Measurements from ENCODE around the gene CACNB4. TPM values are rescaled to one million over a fixed set of nuclear protein-coding genes. Genes with fewer than 3 reads are reported as not detected.

Gene CACNB4
- total RNA-seq, 1 experiment from 2014 or later, result 1.00 TPM

- no TSS peak for BruUV-seq (replicated peaks)
- DNase-seq, result no peak
- no peaks in the 10 kb centered on the region for H3K36me3 ChIP-seq (ENCODE audit: control insufficient read depth, insufficient read depth, low read length)
- TF ChIP-seq CTCF (IDR thresholded peaks at IDR 0.05; ENCODE audit: insufficient read depth in 1 of 2, low read depth in 1 of 2, low read length in 1 of 2, severe bottlenecking in 1 of 2, unreplicated experiment in 1 of 2), result no peak
- no peak overlapping the region for H3K4me3 ChIP-seq (ENCODE audit: low read depth, low read length)
- H3K4me3 Mint-ChIP-seq (ENCODE audit: unreplicated experiment), result no peak overlapping the region
- no peaks in the 10 kb centered on the region for H3K36me3 Mint-ChIP-seq (ENCODE audit: insufficient read depth, unreplicated experiment)
- H3K9me3 ChIP-seq, result no peaks in the 10 kb centered on the region
- intact Hi-C loops (cut with micrococcal nuclease; ENCODE audit: unreplicated experiment), result no loop called here
- H3K4me1 ChIP-seq, result no peaks in the 10 kb centered on the region
- ChIA-PET POLR2A (no interaction called here), CTCF (no interaction called here)
- H3K27ac Mint-ChIP-seq (ENCODE audit: unreplicated experiment), result no peak overlapping the region
- H3K27me3 ChIP-seq (replicated peaks; ENCODE audit: control insufficient read depth, insufficient read depth, low read length), result no peaks in the 10 kb centered on the region; the same call in 1 of the 2 replicates
- H3K27me3 Mint-ChIP-seq (ENCODE audit: insufficient read depth, unreplicated experiment), result peaks cover 4% of the 10 kb centered on the region
- no peaks in the 10 kb centered on the region for H3K9me3 Mint-ChIP-seq (ENCODE audit: unreplicated experiment)
- H3K4me1 Mint-ChIP-seq (ENCODE audit: low read depth, unreplicated experiment), result peaks cover 6% of the 10 kb centered on the region
Measured at GRCh38 chr2:151886241-151886640, 212.6 kb downstream of the CACNB4 start.

DNA sequence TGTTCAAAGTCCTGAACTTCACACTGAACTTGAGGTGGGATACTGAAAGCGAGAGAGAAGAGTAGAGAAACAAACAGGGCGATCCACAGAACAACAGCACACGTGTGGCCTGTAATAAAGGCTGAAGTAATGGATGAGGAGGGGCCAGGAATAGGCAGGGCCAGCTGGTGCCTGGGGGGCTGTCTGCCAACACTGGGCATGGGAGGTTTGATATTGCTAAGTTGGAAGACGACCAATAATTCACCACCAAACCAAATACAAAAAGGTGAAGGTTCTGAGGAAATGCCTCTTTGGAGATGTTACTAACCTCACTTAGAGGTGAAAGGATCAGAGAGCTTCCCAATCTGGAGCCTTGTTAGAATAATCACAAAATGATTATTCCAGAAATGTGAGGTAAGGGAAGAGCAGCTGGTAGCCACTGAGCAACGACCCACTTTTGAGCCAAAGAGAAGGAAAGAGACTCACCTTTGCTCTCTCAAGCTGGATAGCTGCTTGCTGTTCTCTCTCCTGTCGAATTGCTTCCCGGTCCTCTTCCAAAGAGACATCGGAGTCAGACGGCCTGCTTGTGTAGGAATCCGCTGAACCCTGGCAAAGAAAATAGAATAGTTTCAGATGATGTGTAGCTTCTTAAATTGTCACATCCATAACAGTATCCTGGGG, 215.9 kb downstream of the CACNB4 start:
- Mint-ChIP-seq H3K27ac (ENCODE audit: unreplicated experiment) (no peak overlapping the region), H3K27me3 (ENCODE audit: insufficient read depth, unreplicated experiment) (no peaks in the 10 kb centered on the region), H3K4me1 (ENCODE audit: low read depth, unreplicated experiment) (peaks cover 14% of the 10 kb centered on the region), H3K4me3 (ENCODE audit: unreplicated experiment) (no peak overlapping the region), H3K36me3 (ENCODE audit: insufficient read depth, unreplicated experiment) (no peaks in the 10 kb centered on the region), H3K9me3 (ENCODE audit: unreplicated experiment) (no peaks in the 10 kb centered on the region)
- peaks cover 9% of the 10 kb centered on the region; the same call in 1 of the 2 replicates for H3K4me1 ChIP-seq
- H3K27me3 ChIP-seq (replicated peaks; ENCODE audit: control insufficient read depth, insufficient read depth, low read length), result no peaks in the 10 kb centered on the region
- no peak for TF ChIP-seq CTCF (IDR thresholded peaks at IDR 0.05; ENCODE audit: insufficient read depth in 1 of 2, low read depth in 1 of 2, low read length in 1 of 2, severe bottlenecking in 1 of 2, unreplicated experiment in 1 of 2)
- DNase-seq, result no peak
- H3K9me3 ChIP-seq, result no peaks in the 10 kb centered on the region
- intact Hi-C loops (cut with micrococcal nuclease; ENCODE audit: unreplicated experiment), result no loop called here
- ChIA-PET POLR2A (no interaction called here), CTCF (no interaction called here)
- H3K4me3 ChIP-seq (ENCODE audit: low read depth, low read length), result no peak overlapping the region
- BruUV-seq (replicated peaks), result no TSS peak
- no peaks in the 10 kb centered on the region for H3K36me3 ChIP-seq (ENCODE audit: control insufficient read depth, insufficient read depth, low read length)

GRCh38 chr2:151881342-151881741, 217.5 kb downstream of the CACNB4 start:
- ChIA-PET POLR2A (interaction anchor here (0.6 kb wide), 1 partner anchor 98 kb away, joined by 6 read pairs; no protein-coding TSS in a partner anchor), CTCF (interaction anchor here (0.7 kb wide), 1 partner anchor 67 kb away, joined by 4 read pairs; no protein-coding TSS in a partner anchor)
- Mint-ChIP-seq H3K4me3 (ENCODE audit: unreplicated experiment) (no peak overlapping the region), H3K9me3 (ENCODE audit: unreplicated experiment) (no peaks in the 10 kb centered on the region), H3K27me3 (ENCODE audit: insufficient read depth, unreplicated experiment) (no peaks in the 10 kb centered on the region), H3K4me1 (ENCODE audit: low read depth, unreplicated experiment) (peaks cover 8% of the 10 kb centered on the region), H3K36me3 (ENCODE audit: insufficient read depth, unreplicated experiment) (no peaks in the 10 kb centered on the region), H3K27ac (ENCODE audit: unreplicated experiment) (no peak overlapping the region)
- no peaks in the 10 kb centered on the region for H3K9me3 ChIP-seq
- no peaks in the 10 kb centered on the region for H3K36me3 ChIP-seq (ENCODE audit: control insufficient read depth, insufficient read depth, low read length)
- H3K27me3 ChIP-seq (replicated peaks; ENCODE audit: control insufficient read depth, insufficient read depth, low read length), result no peaks in the 10 kb centered on the region
- intact Hi-C loops (cut with micrococcal nuclease; ENCODE audit: unreplicated experiment), result no loop called here
- H3K4me1 ChIP-seq, result peaks cover 9% of the 10 kb centered on the region; the same call in 1 of the 2 replicates
- DNase-seq, result no peak
- no peak overlapping the region for H3K4me3 ChIP-seq (ENCODE audit: low read depth, low read length)
- no TSS peak for BruUV-seq (replicated peaks)
- TF ChIP-seq CTCF (IDR thresholded peaks at IDR 0.05; ENCODE audit: insufficient read depth in 1 of 2, low read depth in 1 of 2, low read length in 1 of 2, severe bottlenecking in 1 of 2, unreplicated experiment in 1 of 2), result no peak

Measured in Caco-2 (cell line).